Tibial nerve (tissue), 4 donors: ENCODE results near the gene GRM4. TPM values are rescaled to one million over a fixed set of nuclear protein-coding genes. Genes with fewer than 3 reads are reported as not detected.

Experiments used
- DNase-seq, 2 donors: peaks; one replicate each; pipeline ENCODE4 v3.0.0-alpha.2; 2019; ENCODE audit warnings: low spot score in 2 of 2
- H3K27ac ChIP-seq, 4 donors: fragments of 200-600 bp; sonication (generic) in 3 of 4; one replicate each; pipeline ENCODE4 v1.5.1; 2017 to 2019; ENCODE audit warnings: mild to moderate bottlenecking in 1 of 4
- H3K27me3 ChIP-seq, 2 donors: fragments of 200-600 bp; sonication (generic) in 1 of 2; one replicate each; pipeline versions ENCODE4 v1.5.1 to v1.6.0; 2017 to 2019
- H3K36me3 ChIP-seq, 3 donors: fragments of 200-600 bp; sonication (generic); one replicate each; pipeline ENCODE4 v1.5.1; 2018 to 2019
- H3K4me1 ChIP-seq, 4 donors: fragments of 200-600 bp; sonication (generic) in 3 of 4; one replicate each; pipeline ENCODE4 v1.5.1; 2017 to 2019
- H3K4me3 ChIP-seq, 4 donors: fragments of 200-600 bp; sonication (generic) in 3 of 4; one replicate each; pipeline ENCODE4 v1.5.1; 2017 to 2019; ENCODE audit warnings: mild to moderate bottlenecking in 1 of 4, moderate library complexity in 1 of 4
- H3K9me3 ChIP-seq, 4 donors: fragments of 200-600 bp; sonication (generic) in 3 of 4; one replicate each; pipeline ENCODE4 v1.5.1; 2017 to 2019
- CTCF ChIP-seq, 5 experiments: fragments of 200-600 bp in 3 of 5; fragments of 450-650 bp in 2 of 5; sonication (generic) in 3 of 5; IDR thresholded peaks; one replicate each; pipeline ENCODE4 v1.5.1; 2016 to 2019; ENCODE audit warnings: antibody characterized with exemption in 5 of 5, mild to moderate bottlenecking in 3 of 5, moderate library complexity in 2 of 5
- EP300 ChIP-seq, 2 donors: sonication (generic); formaldehyde crosslinking; IDR thresholded peaks; one replicate each; pipeline ENCODE4 v1.6.1; 2017; ENCODE audit warnings: antibody characterized with exemption in 2 of 2, mild to moderate bottlenecking in 1 of 2
- POLR2A ChIP-seq, 2 donors: fragments of 450-650 bp; IDR thresholded peaks; one replicate each; pipeline ENCODE4 v1.6.1; 2017; ENCODE audit warnings: antibody characterized with exemption in 2 of 2, mild to moderate bottlenecking in 2 of 2, moderate library complexity in 2 of 2
- whole genome bisulfite sequencing, 2 donors: methylation state at CpG; one replicate each; pipeline ENCODE4 v1.1.5; 2018; 5-methylcytosine and 5-hydroxymethylcytosine counted together
- total RNA-seq, 4 donors: library from RNA; depleted of rRNA; stranded (reverse); fragments of >200 nt; gene quantifications; one replicate each; pipeline ENCODE4 v1.1.0, GENCODE V29; 2016

GRM4 gene
- total RNA-seq, 4 donors from 2014 or later: not detected

DNA sequence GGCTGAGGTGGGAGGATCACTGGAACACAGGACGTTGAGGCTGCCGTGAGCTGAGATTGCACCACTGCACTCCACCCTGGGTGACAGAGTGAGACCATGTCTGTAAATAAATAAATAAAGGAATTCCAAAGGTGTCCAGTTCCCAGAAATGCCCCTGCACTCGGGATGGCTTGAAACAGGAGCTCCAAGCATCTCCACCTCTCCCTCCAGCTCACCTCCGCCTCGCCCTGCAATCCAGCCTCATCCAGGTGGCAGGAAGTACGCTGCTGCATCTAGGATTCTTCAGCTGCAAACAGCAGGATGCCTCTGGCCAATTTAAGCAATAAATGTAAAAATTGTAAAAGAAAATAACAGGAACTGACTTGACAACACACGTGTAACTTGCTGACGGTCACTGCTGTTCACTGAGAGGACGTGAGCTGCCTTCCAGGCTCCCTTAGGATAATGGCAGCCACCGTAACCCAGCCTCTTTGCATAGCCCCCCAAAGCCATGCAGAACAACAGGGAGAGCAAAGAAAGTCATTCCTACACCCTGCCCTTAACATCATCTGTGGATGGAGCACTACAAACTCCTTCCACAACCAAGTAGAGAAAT, 11.4 kb upstream of the GRM4 start:
- Histone ChIP-seq H3K36me3 (no peaks in the 10 kb centered on the region), H3K27me3 (peaks cover 0 to 30% of the 10 kb centered on the region in 2 donors), H3K27ac (no peak overlapping the region), H3K4me3 (no peak overlapping the region), H3K9me3 (peaks cover 0 to 30% (median 5%) of the 10 kb centered on the region in 4 donors), H3K4me1 (peaks cover 0 to 9% (median 6%) of the 10 kb centered on the region in 4 donors)
- no peak for DNase-seq
- WGBS, 2 donors: 72 to 73% methylated on average over 10 of the region's 10 CpGs
- no peak for TF ChIP-seq POLR2A (IDR thresholded peaks at IDR 0.05)
- no peak for TF ChIP-seq EP300 (IDR thresholded peaks at IDR 0.05)
- TF ChIP-seq CTCF (IDR thresholded peaks at IDR 0.05): no peak

DNA sequence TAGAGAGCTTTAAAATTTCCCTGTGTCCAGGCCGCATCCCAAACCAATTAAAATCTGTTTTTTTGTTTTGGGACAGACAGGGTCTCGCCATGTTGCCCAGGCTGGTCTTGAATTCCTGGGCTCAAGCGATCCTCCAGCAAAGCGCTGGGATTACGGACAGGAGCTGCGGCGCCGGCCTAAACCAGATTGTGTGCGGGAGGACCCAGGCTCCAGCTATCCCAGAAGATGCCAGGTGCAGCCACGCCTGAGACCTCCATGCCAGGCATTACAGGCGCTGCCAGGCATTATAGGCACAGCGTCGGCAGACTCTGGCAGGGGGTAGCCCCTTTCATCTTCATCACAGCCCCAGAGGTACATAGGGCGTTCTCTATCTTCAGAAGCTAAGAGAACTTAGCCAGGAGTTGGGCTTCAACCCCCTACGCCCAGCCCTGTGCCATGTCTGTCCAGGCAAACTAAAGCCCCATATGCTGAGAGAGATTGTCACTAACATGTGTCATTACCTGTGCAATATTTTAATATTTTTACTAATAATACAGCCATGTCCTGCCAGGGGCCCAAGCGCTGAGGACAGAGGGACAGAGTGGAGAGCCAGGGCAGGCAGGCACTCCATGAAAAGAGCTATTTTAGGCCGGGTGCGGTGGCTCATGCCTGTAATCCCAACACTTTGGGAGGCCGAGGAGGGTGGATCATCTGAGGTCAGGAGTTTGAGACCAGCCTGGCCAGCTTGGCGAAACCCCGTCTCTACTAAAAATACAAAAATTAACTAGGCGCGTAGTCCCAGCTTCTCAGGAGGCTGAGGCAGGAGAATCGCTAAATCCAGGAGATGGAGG, 9.8 kb upstream of the GRM4 start:
- Histone ChIP-seq H3K9me3 (peaks cover 0 to 25% (median 5%) of the 10 kb centered on the region in 4 donors), H3K4me1 (peaks cover 0 to 9% (median 6%) of the 10 kb centered on the region in 4 donors), H3K27ac (no peak overlapping the region), H3K27me3 (peaks cover 0 to 47% of the 10 kb centered on the region in 2 donors), H3K36me3 (no peaks in the 10 kb centered on the region), H3K4me3 (no peak overlapping the region)
- WGBS, 2 donors: 80 to 83% methylated on average over 22 to 23 of the region's 24 CpGs
- no peak for DNase-seq
- no peak for TF ChIP-seq POLR2A (IDR thresholded peaks at IDR 0.05)
- TF ChIP-seq CTCF (IDR thresholded peaks at IDR 0.05): no peak
- no peak for TF ChIP-seq EP300 (IDR thresholded peaks at IDR 0.05)

GRCh38 chr6:34154668-34155447, 9.0 kb upstream of the GRM4 start:
- H3K9me3 ChIP-seq: peaks cover 0 to 18% (median 3%) of the 10 kb centered on the region in 4 donors
- peaks cover 0 to 9% (median 6%) of the 10 kb centered on the region in 4 donors for H3K4me1 ChIP-seq
- TF ChIP-seq EP300 (IDR thresholded peaks at IDR 0.05) (no peak), CTCF (IDR thresholded peaks at IDR 0.05) (peak; percentile 89 to 99 (median 96)), POLR2A (IDR thresholded peaks at IDR 0.05) (no peak)
- H3K4me3 ChIP-seq: peak overlapping the region in 2 of 4 donors; percentile 5 to 38
- H3K36me3 ChIP-seq: no peaks in the 10 kb centered on the region
- WGBS, 2 donors: 8 to 28% methylated on average over 13 to 49 of the region's 61 CpGs
- no peak overlapping the region for H3K27ac ChIP-seq
- peaks cover 0 to 55% of the 10 kb centered on the region in 2 donors for H3K27me3 ChIP-seq
- peak in 1 of 2 donors; percentile 19 for DNase-seq

- Histone ChIP-seq H3K4me1 (peaks cover 0 to 9% (median 6%) of the 10 kb centered on the region in 4 donors), H3K27me3 (peaks cover 0 to 70% of the 10 kb centered on the region in 2 donors), H3K36me3 (no peaks in the 10 kb centered on the region), H3K27ac (no peak overlapping the region), H3K9me3 (no peaks in the 10 kb centered on the region), H3K4me3 (no peak overlapping the region)
- TF ChIP-seq EP300 (IDR thresholded peaks at IDR 0.05) (no peak), CTCF (IDR thresholded peaks at IDR 0.05) (no peak), POLR2A (IDR thresholded peaks at IDR 0.05) (no peak)
- WGBS, 2 donors: 71 to 85% methylated on average over 10 of the region's 10 CpGs
- DNase-seq: no peak
Measured at GRCh38 chr6:34152806-34153520, 7.1 kb upstream of the GRM4 start.
